T-cell (primary cell): ENCODE data around the gene LY86. TPM values are rescaled to one million over a fixed set of nuclear protein-coding genes. Genes with fewer than 3 reads are reported as not detected.

Experiments used
- ATAC-seq, 4 experiments: fragments of 200-7000 bp in 3 of 4; fragments of 150-1000 bp in 1 of 4; cut with Tn5 transposase; replicated peaks in 1 of 4; 1 replicate in 3 of 4; 2 replicates in 1 of 4; pipeline ENCODE4 v1.10.0; 2021; ENCODE audit warnings: moderate library complexity in 3 of 4, mild to moderate bottlenecking in 2 of 4, moderate number of reproducible peaks in 1 of 4
- CTCF ChIA-PET, 2 donors: fragments of 300-600 bp; sonication (Branson Sonifier 250); formaldehyde crosslinking; loops; one replicate each; lab custom pipeline; 2022; ENCODE audit warnings: antibody characterized with exemption in 2 of 2; lab: Charles Lee
- POLR2A ChIA-PET, 2 donors: fragments of 300-600 bp; sonication (Branson Sonifier 250); formaldehyde crosslinking; loops; one replicate each; lab custom pipeline; 2022; ENCODE audit warnings: antibody characterized with exemption in 2 of 2; lab: Charles Lee
- DNase-seq, 35 experiments: peaks; one replicate each; pipeline versions ENCODE4 v3.0.0 to v3.0.0-alpha.2; 2013 to 2023
- H3K27ac ChIP-seq: one replicate; pipeline ENCODE4 v1.5.1; 2013; ENCODE audit warnings: low read length
- H3K27me3 ChIP-seq, 2 experiments: replicated peaks in 1 of 2; 1 replicate in 1 of 2; 2 replicates in 1 of 2; pipeline versions ENCODE4 v1.6.1 to v1.7.0; 2013; ENCODE audit warnings: low read length in 1 of 2, mixed read lengths in 1 of 2; ENCODE audit not compliant: control insufficient read depth in 2 of 2, insufficient read depth in 2 of 2; ENCODE audit errors: extremely low read depth in 1 of 2
- H3K36me3 ChIP-seq, 2 donors: 1 replicate in 1 of 2; 2 replicates in 1 of 2; pipeline versions ENCODE4 v1.6.1 to v1.7.0; 2013; ENCODE audit warnings: low read length in 1 of 2; ENCODE audit not compliant: control insufficient read depth in 2 of 2, insufficient read depth in 1 of 2; ENCODE audit errors: extremely low read depth in 1 of 2
- H3K4me1 ChIP-seq, 2 experiments: 1 replicate in 1 of 2; 2 replicates in 1 of 2; pipeline versions ENCODE4 v1.6.1 to v1.7.0; 2013; ENCODE audit warnings: low read length in 2 of 2, mixed read lengths in 1 of 2; ENCODE audit not compliant: insufficient read depth in 2 of 2, control insufficient read depth in 1 of 2; ENCODE audit errors: extremely low read depth in 1 of 2
- H3K4me3 ChIP-seq, 2 donors: 1 replicate in 1 of 2; 2 replicates in 1 of 2; pipeline versions ENCODE4 v1.5.1 to v1.7.0; 2013; ENCODE audit warnings: mild to moderate bottlenecking in 2 of 2, low read length in 1 of 2, moderate library complexity in 1 of 2; ENCODE audit not compliant: control insufficient read depth in 1 of 2; ENCODE audit errors: extremely low read depth in 1 of 2
- H3K9me3 ChIP-seq: 2 replicates; pipeline ENCODE4 v1.7.0; 2013
- H3K27ac Mint-ChIP-seq, 2 donors: one replicate each; pipeline ENCODE4 v1.8.0; 2020 to 2021; ENCODE audit warnings: mild to moderate bottlenecking in 2 of 2, mixed read lengths in 2 of 2
- H3K27me3 Mint-ChIP-seq, 2 donors: one replicate each; pipeline ENCODE4 v1.8.0; 2021 to 2022; ENCODE audit warnings: mixed read lengths in 2 of 2
- H3K36me3 Mint-ChIP-seq: one replicate; pipeline ENCODE4 v1.8.0; 2021; ENCODE audit warnings: mixed read lengths
- H3K4me1 Mint-ChIP-seq, 3 donors: one replicate each; pipeline ENCODE4 v1.8.0; 2020 to 2022; ENCODE audit warnings: mixed read lengths in 3 of 3, mild to moderate bottlenecking in 1 of 3
- H3K4me3 Mint-ChIP-seq, 3 donors: one replicate each; pipeline ENCODE4 v1.8.0; 2020 to 2022; ENCODE audit warnings: mild to moderate bottlenecking in 3 of 3, mixed read lengths in 3 of 3, moderate library complexity in 3 of 3
- H3K9me3 Mint-ChIP-seq, 3 donors: one replicate each; pipeline ENCODE4 v1.8.0; 2020 to 2022; ENCODE audit warnings: mixed read lengths in 3 of 3
- WGBS: methylation state at CpG from one replicate; pipeline ENCODE4 v1.1.5; 2013; ENCODE audit warnings: missing lambda C conversion rate; ENCODE audit not compliant: insufficient coverage; 5-methylcytosine and 5-hydroxymethylcytosine counted together
- total RNA-seq, 35 experiments: library from RNA in 6 of 35; stranded (reverse) in 6 of 35; fragments of 120-200 nt in 1 of 35; gene quantifications; one replicate each; pipeline versions ENCODE4 v1.2.1 to v1.2.4 and lab custom pipeline; 2013 to 2026

LY86 gene
- total RNA-seq, 5 donors from 2014 or later (not counting 1 experiment from before 2014, with no cell fraction given) = 0.54 to 3.6 (median 2.5) TPM

DNA sequence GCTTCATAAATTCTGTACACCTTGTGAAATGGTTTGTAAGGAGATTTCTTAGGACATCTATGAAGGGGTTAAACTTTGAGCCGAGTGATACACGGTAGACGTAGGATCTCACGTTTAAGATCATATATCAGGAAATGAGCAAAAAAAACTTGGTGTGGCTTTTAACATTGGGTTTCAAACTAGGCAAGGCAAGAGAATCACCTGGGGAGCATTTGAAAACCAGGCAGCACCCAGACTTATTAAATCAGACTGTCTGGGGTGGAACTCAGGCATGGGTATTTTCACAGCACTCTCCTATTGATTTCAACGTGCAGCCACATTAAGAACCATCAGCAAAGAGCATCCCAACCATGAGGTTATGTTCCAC is 26.4 kb downstream of the LY86 start:
- CTCF ChIA-PET = no interaction called here

DNA sequence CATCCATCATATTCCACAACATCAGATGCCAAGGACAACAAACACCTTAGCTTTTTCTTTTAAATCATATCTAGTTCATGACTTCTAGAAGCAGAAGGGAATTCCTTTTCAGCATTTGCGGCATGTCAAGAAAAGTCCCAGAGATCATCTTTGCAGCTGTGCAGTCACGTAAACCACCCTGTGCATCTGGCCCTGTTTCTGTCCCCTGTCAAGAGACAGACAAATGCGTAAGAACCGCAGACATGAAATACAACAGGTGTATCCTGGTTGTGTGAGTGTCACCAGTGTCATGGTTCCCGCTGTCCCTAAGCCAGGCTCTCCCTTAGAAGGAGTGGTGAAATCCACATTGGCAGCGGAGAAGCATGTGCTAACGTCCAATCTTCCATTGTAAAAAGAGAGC is 28.1 kb downstream of the LY86 start:
- Histone ChIP-seq H3K36me3 (no peaks in the 10 kb centered on the region), H3K4me1 (peaks cover 38 to 51% of the 10 kb centered on the region in 2 experiments), H3K4me3 (no peak overlapping the region), H3K27me3 (no peaks in the 10 kb centered on the region), H3K27ac (no peak overlapping the region), H3K9me3 (no peaks in the 10 kb centered on the region)
- peaks cover 0 to 3% of the 10 kb centered on the region in 2 donors for H3K27me3 Mint-ChIP-seq
- no peaks in the 10 kb centered on the region for H3K9me3 Mint-ChIP-seq
- peak overlapping the region in 1 of 3 donors; percentile 62 for H3K4me3 Mint-ChIP-seq
- POLR2A ChIA-PET = no interaction called here
- H3K27ac Mint-ChIP-seq = peak overlapping the region in 1 of 2 donors; percentile 65
- H3K4me1 Mint-ChIP-seq = peaks cover 59 to 85% (median 66%) of the 10 kb centered on the region in 3 donors
- 91% methylated on average over 4 of the region's 7 CpGs for WGBS
- ATAC-seq (peak in 1 of 4 experiments; percentile 47), DNase-seq (peak in 2 of 35 experiments; percentile 14 to 29)
- CTCF ChIA-PET = no interaction called here
- H3K36me3 Mint-ChIP-seq = no peaks in the 10 kb centered on the region

More for the DNA sequence above, 26.4 kb downstream of the LY86 start:
- no peaks in the 10 kb centered on the region for H3K36me3 ChIP-seq
- H3K27ac ChIP-seq = peak overlapping the region; percentile 76
- 20% methylated on average over 5 of the region's 5 CpGs for whole genome bisulfite sequencing
- Mint-ChIP-seq H3K27me3 (no peaks in the 10 kb centered on the region), H3K4me3 (peak overlapping the region; percentile 72 to 84 (median 80)), H3K36me3 (no peaks in the 10 kb centered on the region), H3K27ac (peak overlapping the region; percentile 95), H3K9me3 (no peaks in the 10 kb centered on the region), H3K4me1 (peaks cover 75 to 86% (median 78%) of the 10 kb centered on the region in 3 donors)
- ATAC-seq (peak in 3 of 4 experiments; percentile 18 to 46 (median 20)), DNase-seq (peak in 13 of 35 experiments; percentile 17 to 65 (median 37))
- H3K9me3 ChIP-seq = no peaks in the 10 kb centered on the region
- POLR2A ChIA-PET = no interaction called here
- H3K4me1 ChIP-seq = peaks cover 50 to 68% of the 10 kb centered on the region in 2 experiments
- H3K27me3 ChIP-seq = no peaks in the 10 kb centered on the region
- peak overlapping the region; percentile 43 to 54 for H3K4me3 ChIP-seq

DNA sequence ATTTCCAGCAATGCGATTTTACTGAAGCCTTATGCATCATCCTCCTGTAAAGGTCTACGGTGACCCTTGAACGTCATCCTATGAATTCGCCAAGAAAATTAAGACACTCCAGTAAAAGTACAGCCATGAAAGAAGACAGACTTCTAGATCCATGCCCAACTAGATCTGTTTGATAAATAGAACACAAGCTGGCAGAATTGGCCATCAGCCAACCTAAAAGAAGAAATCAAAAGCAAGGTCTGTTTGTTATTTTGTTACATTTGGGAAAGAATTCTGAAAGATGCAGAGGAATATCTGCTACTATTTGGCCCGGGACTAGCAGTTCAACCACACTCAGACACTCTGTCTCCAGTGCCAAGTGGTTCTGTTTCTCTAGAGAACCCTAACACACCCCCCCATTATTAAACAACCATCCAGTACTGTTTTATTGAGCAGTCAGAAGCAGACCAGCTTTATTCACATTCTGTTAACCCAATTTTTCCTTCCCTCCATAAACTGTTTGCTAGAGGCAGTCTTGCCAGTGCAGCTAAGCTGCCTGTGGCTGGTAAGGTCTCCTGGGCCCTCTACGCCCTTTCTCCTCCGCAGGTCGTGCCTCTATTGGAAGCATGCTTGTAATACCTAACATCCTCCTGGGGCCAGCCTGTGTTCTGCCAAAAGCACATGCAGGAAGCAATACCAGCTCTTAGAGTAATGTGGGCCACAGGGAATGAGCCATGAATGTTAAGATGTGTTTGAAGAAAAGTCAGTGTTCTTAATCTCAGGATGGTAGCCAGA is 30.7 kb downstream of the LY86 start:
- peaks cover 26 to 27% of the 10 kb centered on the region in 2 experiments for H3K4me1 ChIP-seq
- CTCF ChIA-PET = no interaction called here
- no peaks in the 10 kb centered on the region for H3K27me3 ChIP-seq
- Mint-ChIP-seq H3K27ac (no peak overlapping the region), H3K27me3 (peaks cover 0 to 3% of the 10 kb centered on the region in 2 donors), H3K4me3 (no peak overlapping the region), H3K9me3 (no peaks in the 10 kb centered on the region), H3K36me3 (no peaks in the 10 kb centered on the region), H3K4me1 (peaks cover 37 to 65% (median 44%) of the 10 kb centered on the region in 3 donors)
- DNase-seq (no peak), ATAC-seq (no peak)
- POLR2A ChIA-PET = no interaction called here
- H3K36me3 ChIP-seq = no peaks in the 10 kb centered on the region
- no peak overlapping the region for H3K4me3 ChIP-seq
- H3K9me3 ChIP-seq = no peaks in the 10 kb centered on the region
- WGBS = 85% methylated on average over 7 of the region's 8 CpGs
- no peak overlapping the region for H3K27ac ChIP-seq

DNA sequence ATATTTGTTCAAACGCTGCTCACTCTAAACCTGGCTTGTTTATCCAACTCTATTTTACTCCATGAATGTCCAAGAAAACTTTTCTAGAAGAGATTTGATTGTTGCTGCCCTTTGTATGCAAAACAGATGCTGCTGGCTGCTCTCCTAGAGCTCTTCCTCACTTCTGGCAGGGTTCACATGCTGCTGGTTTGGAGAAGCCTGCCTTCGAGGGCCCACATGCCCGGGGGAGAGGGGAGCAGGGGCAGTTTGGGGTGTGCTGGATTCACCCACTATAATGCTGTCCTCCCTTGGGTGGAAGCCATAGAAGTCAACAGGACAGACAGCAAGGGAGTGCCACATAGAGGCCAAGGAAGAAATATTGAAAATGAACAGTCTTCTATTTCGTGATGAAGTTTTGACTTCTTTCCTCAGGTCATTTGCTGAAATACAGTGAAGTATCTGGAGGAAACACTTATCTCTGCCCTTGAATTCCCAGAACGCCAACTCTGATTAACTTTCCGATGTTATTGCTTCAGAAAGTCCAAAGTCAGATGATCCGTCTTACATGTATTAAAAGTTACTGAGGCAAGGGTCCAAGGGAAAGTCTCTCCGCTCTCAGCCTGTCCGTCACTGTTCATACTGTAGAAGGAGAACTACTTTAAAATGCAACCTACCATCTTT is 32.4 kb downstream of the LY86 start:
- Histone ChIP-seq H3K27ac (no peak overlapping the region), H3K27me3 (no peaks in the 10 kb centered on the region), H3K4me3 (no peak overlapping the region), H3K36me3 (no peaks in the 10 kb centered on the region), H3K9me3 (no peaks in the 10 kb centered on the region), H3K4me1 (peaks cover 10 to 17% of the 10 kb centered on the region in 2 experiments)
- no peaks in the 10 kb centered on the region for H3K36me3 Mint-ChIP-seq
- ChIA-PET CTCF (no interaction called here), POLR2A (no interaction called here)
- ATAC-seq (no peak), DNase-seq (no peak)
- 100% methylated on average over 3 of the region's 9 CpGs for WGBS
- H3K27me3 Mint-ChIP-seq = peaks cover 0 to 3% of the 10 kb centered on the region in 2 donors
- no peak overlapping the region for H3K4me3 Mint-ChIP-seq
- H3K9me3 Mint-ChIP-seq = peaks cover 0 to 3% (median 0%) of the 10 kb centered on the region in 3 donors
- no peak overlapping the region for H3K27ac Mint-ChIP-seq
- peaks cover 29 to 63% (median 34%) of the 10 kb centered on the region in 3 donors for H3K4me1 Mint-ChIP-seq

DNA sequence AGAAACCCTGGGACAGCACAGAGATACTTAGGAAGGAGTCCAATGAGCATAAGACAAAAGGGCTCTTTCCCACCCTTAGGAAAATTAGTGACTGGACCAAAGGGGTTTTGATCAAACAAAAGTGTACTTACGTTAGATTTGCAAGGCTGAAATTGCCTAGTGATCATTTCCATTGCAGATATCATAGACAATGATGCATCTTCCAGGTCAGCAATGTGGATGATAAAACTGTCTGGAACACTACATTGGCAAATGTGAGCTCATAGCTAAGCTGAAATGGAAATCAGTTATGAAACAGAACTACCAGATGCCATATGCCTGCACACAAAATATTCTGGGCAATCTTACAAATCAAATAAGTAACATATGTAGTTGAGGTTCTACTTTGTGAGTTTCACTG is 34.0 kb downstream of the LY86 start:
- Histone ChIP-seq H3K9me3 (no peaks in the 10 kb centered on the region), H3K4me1 (peaks cover 0 to 9% of the 10 kb centered on the region in 2 experiments), H3K27me3 (no peaks in the 10 kb centered on the region), H3K4me3 (no peak overlapping the region), H3K36me3 (no peaks in the 10 kb centered on the region), H3K27ac (no peak overlapping the region)
- POLR2A ChIA-PET = no interaction called here
- Mint-ChIP-seq H3K4me3 (no peak overlapping the region), H3K36me3 (no peaks in the 10 kb centered on the region), H3K27ac (no peak overlapping the region), H3K4me1 (peaks cover 20 to 52% (median 24%) of the 10 kb centered on the region in 3 donors), H3K27me3 (peaks cover 0 to 3% of the 10 kb centered on the region in 2 donors), H3K9me3 (peaks cover 0 to 3% (median 0%) of the 10 kb centered on the region in 3 donors)
- CTCF ChIA-PET = no interaction called here
- WGBS = no CpG with 5 or more reads among the region's 1 CpG
- DNase-seq = no peak
- no peak for ATAC-seq

DNA sequence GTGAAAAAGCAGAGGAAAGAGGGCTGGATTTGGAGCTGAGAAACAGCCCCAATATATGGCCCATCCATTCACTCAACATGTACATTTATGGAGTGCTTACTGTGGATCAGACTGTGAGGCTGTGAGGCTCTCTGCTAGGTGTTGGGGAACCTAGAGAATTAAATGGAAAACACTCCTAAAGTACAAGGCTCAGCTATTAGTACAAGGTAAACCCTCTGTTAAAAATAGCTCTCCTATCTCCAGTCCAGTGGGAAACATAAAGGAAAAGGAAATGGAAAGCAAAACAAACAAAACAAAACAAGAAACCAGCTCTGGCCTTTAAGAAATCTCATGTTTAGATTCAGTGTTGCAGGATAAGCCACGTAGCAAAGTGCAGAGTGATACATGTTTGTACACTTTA is 35.0 kb downstream of the LY86 start:
- ATAC-seq = no peak
- WGBS = 100% methylated on average over 1 of the region's 1 CpG
- no peaks in the 10 kb centered on the region for H3K36me3 Mint-ChIP-seq
- no peak overlapping the region for H3K27ac Mint-ChIP-seq
- H3K27ac ChIP-seq = no peak overlapping the region
- no peaks in the 10 kb centered on the region for H3K36me3 ChIP-seq
- peaks cover 0 to 3% (median 0%) of the 10 kb centered on the region in 3 donors for H3K9me3 Mint-ChIP-seq
- H3K4me3 Mint-ChIP-seq = no peak overlapping the region
- no peaks in the 10 kb centered on the region for H3K27me3 ChIP-seq
- H3K4me1 ChIP-seq = peaks cover 0 to 5% of the 10 kb centered on the region in 2 experiments
- peaks cover 0 to 6% of the 10 kb centered on the region in 2 donors for H3K27me3 Mint-ChIP-seq
- no peaks in the 10 kb centered on the region for H3K9me3 ChIP-seq
- POLR2A ChIA-PET = interaction anchor here in 1 of 2 donors (0.6 kb wide), 1 partner anchor 78 kb away, joined by 3 read pairs; no protein-coding TSS in a partner anchor
- H3K4me3 ChIP-seq = no peak overlapping the region
- peaks cover 19 to 58% (median 25%) of the 10 kb centered on the region in 3 donors for H3K4me1 Mint-ChIP-seq
- CTCF ChIA-PET = no interaction called here
- no peak for DNase-seq
